IMR-90 (cell line): ENCODE results near the gene COL12A1. TPM values are rescaled to one million over a fixed set of nuclear protein-coding genes. Genes with fewer than 3 reads are reported as not detected.

Experiments used
- ATAC-seq: fragments of 200-7000 bp; cut with Tn5 transposase; 2 replicates; pipeline ENCODE4 v1.9.1; 2020; ENCODE audit warnings: low read depth, mild to moderate bottlenecking, moderate library complexity
- BruUV-seq: library from RNA; stranded (reverse); fragments of 400-500 nt; replicated peaks from 2 replicates; lab custom pipeline; 2021; lab: Mats Ljungman, UMichigan
- CTCF ChIA-PET: fragments of 300-600 bp; formaldehyde crosslinking; extraction: SDS; loops from one replicate; lab custom pipeline; 2021; ENCODE audit warnings: antibody characterized with exemption; lab: Yijun Ruan, JAX
- POLR2A ChIA-PET: fragments of 300-600 bp; sonication (Branson Sonifier 250); formaldehyde crosslinking; loops from one replicate; lab custom pipeline; 2022; ENCODE audit warnings: antibody characterized with exemption; ENCODE audit not compliant: unreplicated experiment; lab: Charles Lee
- DNase-seq: peaks from one replicate; pipeline ENCODE4 v3.0.0; 2013
- H2AFZ ChIP-seq: replicated peaks from 2 replicates; pipeline ENCODE3; 2013; ENCODE audit warnings: low read length, mild to moderate bottlenecking; ENCODE audit not compliant: poor library complexity
- H2AK5ac ChIP-seq: 2 replicates; pipeline ENCODE4 v1.6.1; 2013; ENCODE audit warnings: low read depth, low read length, inconsistent platforms
- H2AK9ac ChIP-seq: replicated peaks from 2 replicates; pipeline ENCODE3; 2013; ENCODE audit warnings: mild to moderate bottlenecking, low read depth, low read length, moderate library complexity; ENCODE audit not compliant: poor library complexity
- H2BK120ac ChIP-seq: 2 replicates; pipeline ENCODE4 v1.6.1; 2013; ENCODE audit warnings: low read depth, low read length, inconsistent platforms
- H2BK15ac ChIP-seq: 3 replicates; pipeline ENCODE4 v1.6.1; 2013; ENCODE audit warnings: low read depth, low read length, inconsistent platforms
- H2BK20ac ChIP-seq: 2 replicates; pipeline ENCODE4 v1.6.1; 2013; ENCODE audit warnings: low read depth, mild to moderate bottlenecking, inconsistent platforms, low read length, moderate library complexity
- H2BK5ac ChIP-seq: 2 replicates; pipeline ENCODE4 v1.6.1; 2013; ENCODE audit warnings: mild to moderate bottlenecking, low read depth, low read length, inconsistent platforms; ENCODE audit not compliant: poor library complexity, severe bottlenecking
- H3K14ac ChIP-seq: replicated peaks from 2 replicates; pipeline ENCODE4 v1.6.1; 2013; ENCODE audit warnings: low read depth, low read length, inconsistent platforms
- H3K18ac ChIP-seq: 2 replicates; pipeline ENCODE4 v1.6.1; 2013; ENCODE audit warnings: low read depth, low read length, control low read depth
- H3K23ac ChIP-seq: 2 replicates; pipeline ENCODE4 v1.6.1; 2013; ENCODE audit warnings: low read depth, low read length, inconsistent platforms
- H3K27ac ChIP-seq: 2 replicates; pipeline ENCODE4 v1.5.1; 2013; ENCODE audit warnings: mild to moderate bottlenecking, control low read depth, low read length; ENCODE audit not compliant: insufficient read depth
- H3K27me3 ChIP-seq: 2 replicates; pipeline ENCODE4 v1.6.1; 2013; ENCODE audit warnings: low read length; ENCODE audit not compliant: control insufficient read depth, insufficient read depth
- H3K36me3 ChIP-seq: 2 replicates; pipeline ENCODE4 v1.6.1; 2013; ENCODE audit warnings: low read length, mixed read lengths; ENCODE audit not compliant: control insufficient read depth, insufficient read depth
- H3K4ac ChIP-seq: 2 replicates; pipeline ENCODE4 v1.6.1; 2013; ENCODE audit warnings: low read depth, low read length, inconsistent platforms
- H3K4me1 ChIP-seq: 2 replicates; pipeline ENCODE4 v1.6.1; 2013; ENCODE audit warnings: low read length, mixed read lengths; ENCODE audit not compliant: control insufficient read depth, insufficient read depth
- H3K4me2 ChIP-seq: 2 replicates; pipeline ENCODE4 v1.6.1; 2013; ENCODE audit warnings: low read depth, mild to moderate bottlenecking, control low read depth, low read length, moderate library complexity
- H3K4me3 ChIP-seq: 2 replicates; pipeline ENCODE4 v1.5.1; 2013; ENCODE audit warnings: low read depth, mild to moderate bottlenecking, control low read depth, low read length, moderate library complexity; ENCODE audit not compliant: insufficient read depth
- H3K56ac ChIP-seq: 2 replicates; pipeline ENCODE4 v1.6.1; 2013; ENCODE audit warnings: low read length, inconsistent platforms; ENCODE audit not compliant: insufficient read depth; ENCODE audit errors: extremely low read depth
- H3K79me1 ChIP-seq, 2 experiments: 2 replicates each; pipeline ENCODE4 v1.6.1; 2013; ENCODE audit warnings: low read length in 2 of 2, inconsistent platforms in 1 of 2, low read depth in 1 of 2
- H3K9ac ChIP-seq: 2 replicates; pipeline ENCODE4 v1.6.1; 2013; ENCODE audit warnings: low read depth, low read length, control low read depth
- H3K9me1 ChIP-seq: 2 replicates; pipeline ENCODE4 v1.6.1; 2013; ENCODE audit warnings: low read length, inconsistent platforms; ENCODE audit not compliant: insufficient read depth
- H3K9me3 ChIP-seq: 2 replicates; pipeline ENCODE4 v1.6.1; 2013; ENCODE audit warnings: low read length; ENCODE audit not compliant: control insufficient read depth, insufficient read depth
- H4K20me1 ChIP-seq: 2 replicates; pipeline ENCODE4 v1.6.1; 2013; ENCODE audit warnings: low read length, inconsistent platforms; ENCODE audit not compliant: insufficient read depth
- H4K5ac ChIP-seq: 2 replicates; pipeline ENCODE4 v1.6.1; 2013; ENCODE audit warnings: mild to moderate bottlenecking, low read depth, low read length, control low read depth
- H4K8ac ChIP-seq, 2 experiments: 2 replicates each; pipeline ENCODE4 v1.6.1; 2013; ENCODE audit warnings: low read depth in 2 of 2, low read length in 2 of 2, control low read depth in 1 of 2, inconsistent platforms in 1 of 2
- H4K91ac ChIP-seq: 2 replicates; pipeline ENCODE4 v1.6.1; 2013; ENCODE audit warnings: low read depth, low read length, inconsistent platforms; ENCODE audit not compliant: insufficient read depth
- CHD1 ChIP-seq: IDR thresholded peaks from 2 replicates; pipeline ENCODE4 v1.6.1; 2012; ENCODE audit warnings: low read depth, low read length, improper control_type of control experiment
- FOS ChIP-seq: fragments of 150-350 bp; IDR thresholded peaks from 2 replicates; pipeline ENCODE4 v1.6.1; 2016; ENCODE audit warnings: low read depth, low read length
- RAD21 ChIP-seq: IDR thresholded peaks from 2 replicates; pipeline ENCODE4 v1.6.1; 2012; ENCODE audit warnings: low read length, improper control_type of control experiment
- RCOR1 ChIP-seq: IDR thresholded peaks from 2 replicates; pipeline ENCODE4 v1.6.1; 2012; ENCODE audit warnings: mild to moderate bottlenecking, low read length, improper control_type of control experiment; ENCODE audit not compliant: insufficient replicate concordance
- SMC3 ChIP-seq: fragments of 150-350 bp; IDR thresholded peaks from 2 replicates; pipeline ENCODE4 v1.6.1; 2016; ENCODE audit warnings: low read depth, mild to moderate bottlenecking, antibody characterized with exemption, low read length, moderate library complexity
- WGBS, 2 experiments: methylation state at CpG; one replicate each; pipeline versions ENCODE4 v1.1.5 to v1.1.7; 2013; ENCODE audit warnings: missing lambda C conversion rate in 2 of 2; ENCODE audit not compliant: insufficient read length in 1 of 2; ENCODE audit errors: extremely low coverage in 2 of 2; 5-methylcytosine and 5-hydroxymethylcytosine counted together
- dilution Hi-C: fragments of 300-500 bp; cut with HindIII; formaldehyde crosslinking; loops from one replicate; pipeline ENCODE4 v1.14.3; 2018; ENCODE audit warnings: low sequenced_read_pairs; ENCODE audit not compliant: unreplicated experiment
- in situ Hi-C: fragments of 300-500 bp; cut with MboI; formaldehyde crosslinking; loops from 3 replicates; pipeline ENCODE4 v1.14.3; 2019; ENCODE audit warnings: low sequenced_read_pairs, inconsistent platforms, mixed read lengths
- intact Hi-C: fragments of 100-400 bp; cut with micrococcal nuclease; formaldehyde crosslinking; loops from 2 replicates; pipeline ENCODE4 v1.10.0; 2022
- polyA plus RNA-seq, 3 experiments: library from polyadenylated mRNA; depleted of rRNA; stranded (reverse); fragments of >200 nt; gene quantifications; 2 replicates each; pipeline ENCODE4 v1.2.3, GENCODE V29; 2012; ENCODE audit warnings: low replicate concordance in 1 of 3
- total RNA-seq: library from RNA; depleted of rRNA; stranded (reverse); fragments of >200 nt; gene quantifications from 2 replicates; pipeline ENCODE4 v1.2.3, GENCODE V29; 2012
- TF ChIP-seq, protein P1 (sequence below): fragments of 150-350 bp; IDR thresholded peaks from 2 replicates; pipeline ENCODE4 v1.6.1; 2016; ENCODE audit warnings: low read depth, mild to moderate bottlenecking, low read length, moderate library complexity, borderline replicate concordance
- TF ChIP-seq, protein P2 (sequence below): fragments of 150-350 bp; IDR thresholded peaks from 2 replicates; pipeline ENCODE4 v1.6.1; 2017; ENCODE audit warnings: mild to moderate bottlenecking, antibody characterized with exemption, low read length, low read depth

COL12A1 gene
- total and polyA plus RNA-seq, 2 of the 4 experiments (the other 2 are of a cell fraction), result 350 to 452 TPM

DNA sequence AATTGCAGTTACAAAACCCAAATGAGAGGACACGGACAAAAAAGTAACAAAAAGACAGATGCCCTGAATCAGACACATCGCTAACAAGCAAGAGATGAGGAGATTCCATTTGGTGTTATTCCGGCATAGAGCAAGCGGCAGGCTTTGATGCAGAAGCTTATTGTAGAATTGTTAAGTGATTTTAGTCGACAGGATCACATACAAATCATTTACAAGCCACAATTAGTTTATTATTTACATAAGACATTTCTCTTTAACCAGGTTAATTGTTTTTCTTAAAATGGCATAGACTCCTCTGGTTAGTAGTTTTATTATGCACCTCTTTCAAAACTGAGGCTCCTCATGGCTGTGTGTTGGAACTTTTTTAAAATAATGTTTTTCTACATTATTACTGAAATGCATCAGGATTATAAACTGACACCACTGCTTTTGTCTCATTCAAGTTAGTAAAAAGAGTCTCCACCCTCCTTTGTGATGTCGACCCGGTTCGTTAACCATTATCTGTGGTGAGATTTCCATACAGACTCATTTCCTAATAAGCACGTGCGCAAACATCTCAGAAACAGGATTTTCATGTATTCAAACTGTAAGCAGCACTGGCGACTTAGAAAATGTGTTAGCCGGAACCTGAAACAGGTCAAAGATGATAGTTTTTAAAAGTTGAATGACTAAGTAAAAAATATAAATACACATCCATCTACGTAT lies 119.8 kb downstream of the COL12A1 start (continued):
- TF ChIP-seq RCOR1, result no peak

DNA sequence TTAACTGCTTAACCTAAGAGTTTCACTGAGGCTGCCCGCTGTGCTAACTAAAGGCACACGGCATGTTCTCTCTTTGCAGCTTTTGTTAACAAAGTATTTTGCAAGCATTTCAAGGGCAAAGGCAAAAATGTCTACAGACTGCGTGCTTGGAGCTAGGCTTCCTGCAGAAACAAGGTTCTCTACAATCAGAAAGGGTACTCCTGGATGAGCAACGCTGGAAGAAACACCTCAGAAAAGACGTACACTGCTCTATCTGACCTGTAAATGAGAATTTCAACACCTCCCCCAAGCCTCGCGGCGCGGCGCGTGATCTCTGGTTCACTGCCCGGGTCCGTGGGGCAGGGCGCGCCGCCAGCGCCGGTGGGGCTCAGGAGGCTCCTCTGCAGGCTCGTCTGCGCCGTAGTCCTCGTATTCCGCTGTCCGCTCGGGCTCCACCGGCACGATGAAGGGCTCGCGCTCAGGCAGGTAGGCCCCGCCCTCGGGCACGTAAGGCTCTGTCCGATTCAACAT lies 120.9 kb downstream of the COL12A1 start:
- peak overlapping the region; percentile 56 for H2AK9ac ChIP-seq
- no peak overlapping the region for H2BK5ac ChIP-seq
- no peak overlapping the region for H2AFZ ChIP-seq
- DNase-seq (no peak), ATAC-seq (no peak)
- TF ChIP-seq, protein P1, sequence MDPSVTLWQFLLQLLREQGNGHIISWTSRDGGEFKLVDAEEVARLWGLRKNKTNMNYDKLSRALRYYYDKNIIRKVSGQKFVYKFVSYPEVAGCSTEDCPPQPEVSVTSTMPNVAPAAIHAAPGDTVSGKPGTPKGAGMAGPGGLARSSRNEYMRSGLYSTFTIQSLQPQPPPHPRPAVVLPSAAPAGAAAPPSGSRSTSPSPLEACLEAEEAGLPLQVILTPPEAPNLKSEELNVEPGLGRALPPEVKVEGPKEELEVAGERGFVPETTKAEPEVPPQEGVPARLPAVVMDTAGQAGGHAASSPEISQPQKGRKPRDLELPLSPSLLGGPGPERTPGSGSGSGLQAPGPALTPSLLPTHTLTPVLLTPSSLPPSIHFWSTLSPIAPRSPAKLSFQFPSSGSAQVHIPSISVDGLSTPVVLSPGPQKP, result no peak
- TF ChIP-seq SMC3 (no peak), RAD21 (no peak), FOS (no peak), RCOR1 (no peak), CHD1 (no peak)
- TF ChIP-seq, protein P2, sequence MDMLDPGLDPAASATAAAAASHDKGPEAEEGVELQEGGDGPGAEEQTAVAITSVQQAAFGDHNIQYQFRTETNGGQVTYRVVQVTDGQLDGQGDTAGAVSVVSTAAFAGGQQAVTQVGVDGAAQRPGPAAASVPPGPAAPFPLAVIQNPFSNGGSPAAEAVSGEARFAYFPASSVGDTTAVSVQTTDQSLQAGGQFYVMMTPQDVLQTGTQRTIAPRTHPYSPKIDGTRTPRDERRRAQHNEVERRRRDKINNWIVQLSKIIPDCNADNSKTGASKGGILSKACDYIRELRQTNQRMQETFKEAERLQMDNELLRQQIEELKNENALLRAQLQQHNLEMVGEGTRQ, result no peak
- H3K4ac ChIP-seq, result no peak overlapping the region
- no peaks in the 10 kb centered on the region for H3K27me3 ChIP-seq
- H3K4me2 ChIP-seq, result no peak overlapping the region
- H2BK20ac ChIP-seq, result peak overlapping the region; percentile 1; the same call in 1 of the 2 replicates
- no peak overlapping the region for H2AK5ac ChIP-seq
- peaks cover 7 to 38% of the 10 kb centered on the region in 2 experiments; a peak in 3 of 4 replicates for H3K79me1 ChIP-seq
- WGBS, 2 experiments, result 46% methylated on average over 15 of the region's 33 CpGs; no CpG with 5 or more reads in 1 of the 2 experiments
- H3K9me1 ChIP-seq, result 0 out of 2 replicates have a peak, but pooled peaks cover 8% of the 10 kb centered on the region
- H3K9ac ChIP-seq, result no peak overlapping the region
- H4K8ac ChIP-seq, result peak overlapping the region in 1 of 2 experiments; percentile 26; a peak in 1 of 4 replicates
- dilution Hi-C loops, result no loop called here
- H3K9me3 ChIP-seq, result no peaks in the 10 kb centered on the region
- intact Hi-C loops, result no loop called here
- H3K27ac ChIP-seq, result no peak overlapping the region
- BruUV-seq, result TSS peak; percentile 81
- peak overlapping the region; percentile 44; the same call in 1 of the 2 replicates for H3K23ac ChIP-seq
- H4K91ac ChIP-seq, result no peak overlapping the region
- no peak overlapping the region; the same call in 1 of the 2 replicates for H4K5ac ChIP-seq
- no peak overlapping the region for H3K14ac ChIP-seq
- H3K4me3 ChIP-seq, result no peak overlapping the region
- H3K36me3 ChIP-seq, result peaks cover 44% of the 10 kb centered on the region
- no peak overlapping the region for H2BK15ac ChIP-seq
- in situ Hi-C loops, result no loop called here
- peaks cover 4% of the 10 kb centered on the region; the same call in 1 of the 2 replicates for H3K4me1 ChIP-seq
- H2BK120ac ChIP-seq, result no peak overlapping the region
- no peak overlapping the region for H3K18ac ChIP-seq
- ChIA-PET CTCF (interaction anchor here (0.6 kb wide), 1 partner anchor 478 kb away, joined by 3 read pairs; no protein-coding TSS in a partner anchor), POLR2A (no interaction called here)
- H3K56ac ChIP-seq, result no peak overlapping the region
- no peaks in the 10 kb centered on the region for H4K20me1 ChIP-seq
